ENCODE measurements around the gene PELO.

GRCh38 chr5:52778781-52779180 lies 8.9 kb upstream of the PELO start:
- TF ChIP-seq CTCF (IDR thresholded peaks at IDR 0.05) (no peak), POLR2A (IDR thresholded peaks at IDR 0.05) (no peak)
